Large intestine (tissue), 3 donors: ENCODE measurements around the gene DHX34. TPM values are rescaled to one million over a fixed set of nuclear protein-coding genes. Genes with fewer than 3 reads are reported as not detected.
"Not testable (repeated sequence)": the region's sequence is repeated elsewhere in the genome, so short reads cannot be mapped to it uniquely, and the experiment has no call there.

Experiments used
- DNase-seq, 2 donors: peaks; one replicate each; pipeline versions ENCODE4 v3.0.0 to v3.0.0-alpha.2; 2013
- H3K27ac ChIP-seq: one replicate; pipeline ENCODE4 v1.5.1; 2013; ENCODE audit warnings: low read length
- H3K27me3 ChIP-seq: 2 replicates; pipeline ENCODE4 v1.6.1; 2013; ENCODE audit warnings: low read length; ENCODE audit not compliant: control insufficient read depth, insufficient read depth
- H3K36me3 ChIP-seq: 2 replicates; pipeline ENCODE4 v1.6.1; 2013; ENCODE audit warnings: low read length; ENCODE audit not compliant: control insufficient read depth, insufficient read depth
- H3K4me1 ChIP-seq: one replicate; pipeline ENCODE4 v1.6.1; 2013; ENCODE audit warnings: low read length; ENCODE audit not compliant: control insufficient read depth, insufficient read depth
- H3K4me3 ChIP-seq: one replicate; pipeline ENCODE4 v1.5.1; 2013; ENCODE audit warnings: low read length
- H3K9me3 ChIP-seq: one replicate; pipeline ENCODE4 v1.6.1; 2013; ENCODE audit warnings: mild to moderate bottlenecking, low read depth, low read length, moderate library complexity; ENCODE audit not compliant: control insufficient read depth
- WGBS: methylation state at CpG from one replicate; pipeline ENCODE4 v1.1.5; 2013; ENCODE audit warnings: low lambda C conversion rate; ENCODE audit not compliant: insufficient coverage; 5-methylcytosine and 5-hydroxymethylcytosine counted together
- polyA plus RNA-seq: library from polyadenylated mRNA; unstranded; fragments of 120-200 nt; gene quantifications from one replicate; pipeline ENCODE4 v1.2.1, GENCODE V29; 2013

Gene DHX34
- polyA plus RNA-seq, 1 donor, result 13.6 TPM

DNA sequence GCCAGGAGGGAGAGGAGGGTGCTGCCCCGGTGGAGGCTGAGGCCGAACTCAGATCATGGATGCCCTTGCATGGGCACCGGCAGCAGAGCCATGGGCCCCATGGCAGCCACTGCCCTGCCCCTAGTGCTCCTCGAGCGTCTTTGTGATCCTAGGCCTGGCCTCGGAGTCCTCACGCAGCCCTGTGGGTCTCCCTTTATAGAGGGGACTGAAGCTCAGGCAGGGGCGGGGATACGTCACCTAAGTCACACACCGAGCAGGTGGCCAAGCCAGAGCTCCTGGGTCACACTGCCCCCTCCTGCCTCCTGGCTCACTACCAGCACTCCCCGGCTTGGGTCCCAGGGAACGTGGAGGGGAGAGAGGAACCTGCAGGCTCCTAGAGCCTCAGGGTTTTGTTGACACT lies 28.7 kb downstream of the DHX34 start:
- peaks cover 84% of the 10 kb centered on the region for H3K36me3 ChIP-seq
- WGBS, result no CpG with 5 or more reads among the region's 12 CpGs
- no peaks in the 10 kb centered on the region for H3K27me3 ChIP-seq
- H3K27ac ChIP-seq, result no peak overlapping the region
- H3K4me3 ChIP-seq, result no peak overlapping the region
- DNase-seq, result no peak
- H3K9me3 ChIP-seq, result no peaks in the 10 kb centered on the region
- H3K4me1 ChIP-seq, result no peaks in the 10 kb centered on the region

DNA sequence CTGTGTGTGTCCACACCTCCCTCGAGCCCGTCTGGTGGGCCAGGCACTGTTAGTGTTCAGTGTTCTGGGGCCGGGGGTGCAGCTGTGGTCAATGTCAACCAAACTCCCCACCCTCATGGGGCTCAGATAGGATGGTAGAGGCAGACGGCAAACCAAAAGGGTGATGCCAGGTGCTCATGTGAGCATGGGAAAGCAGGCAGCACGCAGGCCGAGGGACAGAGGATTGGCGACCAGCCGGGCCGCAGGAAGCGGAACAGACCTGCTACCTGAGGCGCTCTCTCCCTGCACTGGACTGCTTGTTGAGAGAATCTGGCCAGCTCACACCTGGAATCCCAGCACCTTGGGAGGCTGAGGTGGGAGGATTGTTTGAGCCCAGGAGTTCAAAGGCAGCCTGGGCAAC lies 29.1 kb downstream of the DHX34 start:
- H3K27me3 ChIP-seq, result no peaks in the 10 kb centered on the region
- WGBS, result no CpG with 5 or more reads among the region's 11 CpGs
- no peak overlapping the region for H3K27ac ChIP-seq
- no peaks in the 10 kb centered on the region for H3K4me1 ChIP-seq
- no peaks in the 10 kb centered on the region for H3K9me3 ChIP-seq
- peaks cover 80% of the 10 kb centered on the region for H3K36me3 ChIP-seq
- no peak overlapping the region for H3K4me3 ChIP-seq
- DNase-seq, result no peak

DNA sequence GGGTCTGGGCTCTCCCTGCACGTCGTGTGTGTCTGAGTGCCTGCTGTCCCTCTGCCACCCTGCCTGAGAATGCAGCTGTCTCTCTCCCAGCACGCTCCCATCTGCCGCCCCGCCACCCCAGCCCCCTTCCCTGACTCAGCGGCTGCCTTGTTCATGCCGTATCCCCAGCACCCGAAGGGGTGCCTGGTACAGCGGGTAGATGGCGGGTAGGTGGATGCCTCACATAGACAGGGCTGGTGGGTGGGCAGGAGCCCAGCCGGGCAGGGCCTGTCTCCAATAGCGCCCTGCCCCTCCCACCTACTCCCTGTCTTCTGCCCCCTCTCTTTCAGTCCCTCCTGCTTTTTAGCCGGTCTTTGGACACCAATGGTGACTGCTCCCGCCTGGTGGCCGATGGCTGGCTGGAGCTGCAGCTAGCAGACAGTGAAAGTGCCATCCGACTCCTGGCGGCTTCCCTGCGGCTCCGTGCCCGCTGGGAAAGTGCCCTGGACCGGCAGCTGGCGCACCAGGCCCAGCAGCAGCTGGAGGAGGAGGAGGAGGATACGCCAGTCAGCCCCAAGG lies 30.3 kb downstream of the DHX34 start:
- Histone ChIP-seq H3K4me1 (no peaks in the 10 kb centered on the region), H3K27me3 (no peaks in the 10 kb centered on the region), H3K4me3 (no peak overlapping the region), H3K36me3 (peaks cover 67% of the 10 kb centered on the region), H3K27ac (no peak overlapping the region), H3K9me3 (no peaks in the 10 kb centered on the region)
- no CpG with 5 or more reads among the region's 23 CpGs for WGBS
- DNase-seq, result no peak

GRCh38 chr19:47380559-47380958 lies 31.4 kb downstream of the DHX34 start:
- no CpG with 5 or more reads among the region's 6 CpGs for WGBS
- Histone ChIP-seq H3K27me3 (no peaks in the 10 kb centered on the region), H3K9me3 (no peaks in the 10 kb centered on the region), H3K4me1 (no peaks in the 10 kb centered on the region), H3K4me3 (no peak overlapping the region), H3K27ac (no peak overlapping the region), H3K36me3 (peaks cover 56% of the 10 kb centered on the region)
- no peak for DNase-seq

DNA sequence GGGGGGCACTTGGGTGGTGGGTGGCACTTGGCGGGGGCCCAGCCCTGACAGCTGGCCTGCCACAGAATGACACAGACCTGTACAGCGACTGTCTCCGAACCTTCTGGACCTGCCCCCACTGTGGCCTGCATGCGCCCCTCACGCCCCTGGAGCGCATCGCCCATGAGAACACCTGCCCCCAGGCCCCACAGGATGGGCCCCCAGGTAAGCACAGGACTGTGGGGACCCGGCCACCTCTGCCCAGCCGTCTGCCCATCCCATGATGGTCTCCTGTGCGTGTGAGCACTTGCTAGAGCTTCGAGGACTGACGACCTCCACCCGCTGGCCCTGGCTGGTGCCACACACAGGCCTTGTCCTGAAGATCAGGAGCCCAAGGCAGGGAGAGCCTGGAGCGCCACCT lies 32.0 kb downstream of the DHX34 start:
- H3K4me3 ChIP-seq, result no peak overlapping the region
- H3K9me3 ChIP-seq, result no peaks in the 10 kb centered on the region
- H3K36me3 ChIP-seq, result peaks cover 51% of the 10 kb centered on the region
- WGBS, result 100% methylated on average over 1 of the region's 14 CpGs
- H3K27me3 ChIP-seq, result no peaks in the 10 kb centered on the region
- H3K4me1 ChIP-seq, result no peaks in the 10 kb centered on the region
- H3K27ac ChIP-seq, result no peak overlapping the region
- DNase-seq, result no peak

DNA sequence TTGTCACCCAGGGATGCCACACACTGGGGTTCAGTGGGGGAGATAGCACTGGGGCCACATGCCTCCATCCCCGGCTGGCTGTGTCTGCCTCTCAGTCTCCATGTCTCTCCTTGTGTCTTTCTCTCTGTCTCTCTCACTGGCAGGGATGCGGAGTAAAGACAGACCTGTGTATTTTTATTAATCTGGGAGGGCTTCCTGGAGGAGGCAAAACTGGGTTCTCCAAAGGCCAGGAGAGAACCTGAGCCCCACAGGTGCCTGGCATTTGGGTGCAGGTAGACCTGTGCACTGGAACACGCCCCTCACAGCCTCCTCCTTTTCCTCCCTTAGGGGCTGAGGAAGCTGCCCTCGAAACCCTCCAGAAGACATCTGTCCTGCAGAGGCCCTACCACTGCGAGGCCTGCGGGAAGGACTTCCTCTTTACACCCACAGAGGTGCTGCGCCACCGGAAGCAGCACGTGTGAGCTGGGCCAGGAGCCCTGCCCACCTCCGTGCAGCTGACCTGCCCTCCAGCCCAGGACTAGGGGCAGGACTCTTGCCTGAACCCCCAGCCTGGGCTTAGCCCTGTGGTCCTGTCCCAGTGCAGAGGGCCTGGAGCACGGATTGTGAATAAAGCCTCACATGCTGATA lies 32.7 kb downstream of the DHX34 start:
- no peak for DNase-seq
- no CpG with 5 or more reads among the region's 11 CpGs for WGBS

DNA sequence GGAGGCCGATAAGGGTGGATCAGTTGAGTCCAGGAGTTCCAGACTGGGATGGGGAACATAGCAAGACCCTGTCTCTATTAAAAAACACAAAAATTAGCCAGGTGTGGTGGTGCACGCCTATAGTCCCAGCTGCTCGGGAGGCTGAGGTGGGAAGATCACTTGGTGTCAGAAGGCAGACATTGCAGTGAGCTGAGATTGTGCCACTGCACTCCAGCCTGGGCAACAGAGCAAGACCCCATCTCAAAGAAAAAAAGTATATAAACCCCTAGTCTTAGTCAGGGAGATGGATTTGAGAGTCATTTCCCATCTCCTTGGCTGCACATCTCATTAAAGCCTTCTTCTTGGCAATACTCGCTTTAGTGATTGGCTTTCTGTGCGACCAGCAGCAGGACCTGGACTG lies 34.8 kb downstream of the DHX34 start:
- no CpG with 5 or more reads among the region's 5 CpGs for WGBS
- not testable (repeated sequence) for H3K27ac ChIP-seq, H3K9me3 ChIP-seq, DNase-seq, H3K27me3 ChIP-seq, H3K4me3 ChIP-seq, H3K4me1 ChIP-seq
- peaks cover 30% of the 10 kb centered on the region for H3K36me3 ChIP-seq

More for the DNA sequence above, 32.7 kb downstream of the DHX34 start:
- Histone ChIP-seq H3K27me3 (no peaks in the 10 kb centered on the region), H3K9me3 (no peaks in the 10 kb centered on the region), H3K4me1 (no peaks in the 10 kb centered on the region), H3K4me3 (no peak overlapping the region), H3K36me3 (peaks cover 45% of the 10 kb centered on the region), H3K27ac (no peak overlapping the region)

DNA sequence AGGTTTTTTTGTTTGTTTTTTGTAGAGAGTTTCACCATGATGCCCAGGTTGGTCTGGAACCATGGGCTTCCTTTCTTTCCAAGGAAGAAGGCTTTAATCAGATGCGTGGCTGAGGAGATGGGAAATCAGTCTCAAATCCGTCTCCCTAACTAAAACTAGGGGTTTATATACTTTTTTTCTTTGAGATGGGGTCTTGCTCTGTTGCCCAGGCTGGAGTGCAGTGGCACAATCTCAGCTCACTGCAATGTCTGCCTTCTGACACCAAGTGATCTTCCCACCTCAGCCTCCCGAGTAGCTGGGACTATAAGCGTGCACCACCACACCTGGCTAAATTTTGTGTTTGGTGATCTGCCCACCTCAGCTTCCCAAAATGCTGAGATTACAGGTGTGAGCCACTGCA lies 35.4 kb downstream of the DHX34 start:
- H3K27ac ChIP-seq, H3K4me1 ChIP-seq, H3K27me3 ChIP-seq, H3K9me3 ChIP-seq, DNase-seq, H3K4me3 ChIP-seq: not testable (repeated sequence)
- peaks cover 28% of the 10 kb centered on the region for H3K36me3 ChIP-seq
- WGBS, result no CpG with 5 or more reads among the region's 4 CpGs

DNA sequence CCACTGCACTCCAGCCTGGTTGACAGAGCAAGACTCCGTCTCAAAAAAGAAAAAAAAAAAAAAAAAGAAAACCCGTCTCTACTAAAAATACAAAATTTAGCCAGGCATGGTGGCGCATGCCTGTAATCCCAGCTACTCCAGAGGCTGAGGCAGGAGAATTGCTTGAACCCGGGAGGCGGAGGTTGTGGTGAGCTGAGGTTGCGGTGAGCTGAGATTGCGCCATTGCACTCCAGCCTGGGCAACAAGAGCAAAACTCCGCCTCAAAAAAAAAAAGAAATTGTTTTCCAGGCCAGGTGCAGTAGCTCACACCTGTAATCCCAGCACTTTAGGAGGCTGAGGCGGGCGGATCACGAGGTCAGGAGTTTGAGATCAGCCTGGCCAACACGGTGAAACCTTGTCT lies 37.5 kb downstream of the DHX34 start:
- not testable (repeated sequence) for DNase-seq, H3K36me3 ChIP-seq, H3K9me3 ChIP-seq, H3K27me3 ChIP-seq, H3K27ac ChIP-seq, H3K4me3 ChIP-seq, H3K4me1 ChIP-seq
- WGBS, result no CpG with 5 or more reads among the region's 12 CpGs

DNA sequence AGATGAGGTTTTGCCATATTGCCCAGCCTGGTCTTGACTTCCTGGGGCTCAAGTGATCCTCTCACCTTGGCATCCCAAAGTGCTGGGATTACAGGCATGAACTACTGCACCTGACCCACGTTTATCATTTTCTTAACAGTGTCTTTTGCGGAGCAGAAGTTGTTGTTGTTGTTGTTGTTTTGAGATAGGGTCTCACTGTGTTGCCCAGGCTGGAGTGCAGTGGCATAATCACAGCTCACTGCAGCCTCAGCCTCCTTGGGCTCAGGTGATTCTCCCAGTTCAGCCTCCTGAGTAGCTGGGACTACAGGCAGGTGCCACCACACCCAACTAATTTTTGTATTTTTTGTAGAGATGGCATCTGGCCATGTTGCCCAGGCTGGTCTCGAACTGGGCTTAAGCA lies 38.5 kb downstream of the DHX34 start:
- H3K9me3 ChIP-seq, H3K36me3 ChIP-seq, DNase-seq, H3K4me1 ChIP-seq, H3K27me3 ChIP-seq, H3K4me3 ChIP-seq, H3K27ac ChIP-seq: not testable (repeated sequence)
- no CpG with 5 or more reads among the region's 3 CpGs for WGBS

DNA sequence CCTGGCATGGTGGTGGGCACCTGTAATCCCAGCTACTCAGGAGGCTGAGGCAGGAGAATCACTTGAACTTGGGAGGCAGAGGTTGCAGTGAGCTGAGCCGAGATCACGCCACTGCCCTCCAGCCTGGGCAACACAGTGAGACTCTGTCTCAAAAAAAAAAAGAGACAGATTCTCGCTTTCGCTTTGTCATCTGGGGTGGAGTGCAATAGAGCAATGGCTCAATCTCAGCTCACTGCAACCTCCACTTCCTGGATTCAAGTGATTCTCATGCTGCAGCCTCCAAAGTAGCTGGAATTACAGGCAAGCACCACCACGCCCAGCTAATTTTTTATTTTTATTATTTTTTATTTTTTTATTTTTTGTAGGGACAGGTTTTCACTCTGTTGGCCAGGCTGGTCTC lies 39.6 kb downstream of the DHX34 start:
- not testable (repeated sequence) for H3K27me3 ChIP-seq, H3K4me3 ChIP-seq, H3K36me3 ChIP-seq, DNase-seq, H3K4me1 ChIP-seq, H3K9me3 ChIP-seq, H3K27ac ChIP-seq
- WGBS, result 100% methylated on average over 1 of the region's 5 CpGs
